Posterior vena cava (tissue), 2 donors: ENCODE measurements around the gene ABCC5. TPM values are rescaled to one million over a fixed set of nuclear protein-coding genes. Genes with fewer than 3 reads are reported as not detected.

Source experiments
- DNase-seq: peaks from one replicate; pipeline ENCODE4 v3.0.0-alpha.2; 2020; ENCODE audit warnings: low spot score
- intact Hi-C, 2 donors: fragments of 100-400 bp; cut with DNase I; formaldehyde crosslinking; loops; one replicate each; pipeline versions ENCODE4 v1.14.1 to v1.14.2; 2022 to 2023
- total RNA-seq, 2 donors: library from RNA; stranded (reverse); fragmentation: NEBNext Ultra II Directional; extraction: Animal tissue kit (Norgen Biotek cat#: 25700); gene quantifications; one replicate each; pipeline ENCODE4 v1.2.1, GENCODE V29; 2021
- donor health status: DM: yes; HTN: yes; CAD: no.
- donor health status: DM: yes; HTN: yes; CAD: no.

The ABCC5 gene
- total RNA-seq, 2 donors from 2014 or later, result 17.5 to 20.0 TPM

DNA sequence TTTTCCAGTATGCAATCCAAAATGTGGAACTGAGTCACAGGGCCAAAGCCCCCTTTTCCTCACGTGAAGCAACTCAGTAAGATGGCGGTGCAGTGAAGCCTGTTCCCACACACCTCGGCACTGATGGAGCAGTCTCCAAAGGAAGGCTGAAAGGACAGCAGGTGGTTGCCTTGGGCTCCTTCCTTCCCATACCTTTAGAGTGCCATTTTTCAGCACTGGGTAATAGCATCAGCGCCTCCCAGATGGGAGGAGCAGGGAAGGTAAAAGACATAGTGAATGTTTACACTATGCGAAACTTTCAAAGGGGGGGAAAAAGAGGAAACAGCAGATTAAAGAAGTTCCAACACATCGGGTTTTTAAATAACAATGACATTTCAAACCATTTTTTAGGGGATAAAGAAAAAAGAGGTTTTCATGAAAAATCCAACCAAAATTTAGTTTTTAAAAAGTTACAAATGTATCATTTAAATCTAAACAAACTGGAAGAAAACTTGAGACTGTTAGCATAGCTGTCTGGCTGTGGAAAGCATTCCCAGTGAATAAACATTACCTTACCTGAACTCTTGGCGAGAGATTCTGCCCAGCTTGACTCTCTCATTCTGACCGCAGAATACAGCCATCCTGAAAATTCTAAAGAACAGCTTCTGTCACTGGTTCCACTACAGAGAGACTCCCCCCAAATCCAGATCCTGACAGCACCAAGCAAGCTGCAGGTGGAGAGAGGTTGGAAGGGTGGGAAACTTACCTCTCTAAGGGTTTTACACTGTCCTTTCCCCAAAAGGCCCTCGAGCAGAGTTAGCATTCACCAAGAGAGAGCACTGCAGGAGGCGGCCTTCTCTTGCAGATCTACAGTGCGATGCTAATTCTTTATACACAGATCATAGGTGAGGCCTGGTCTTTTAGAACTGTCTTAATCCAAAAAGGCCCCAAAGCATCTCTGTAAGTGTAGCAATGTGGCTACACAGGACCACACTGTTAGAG lies 32.6 kb downstream of the ABCC5 start:
- DNase-seq, result no peak

DNA sequence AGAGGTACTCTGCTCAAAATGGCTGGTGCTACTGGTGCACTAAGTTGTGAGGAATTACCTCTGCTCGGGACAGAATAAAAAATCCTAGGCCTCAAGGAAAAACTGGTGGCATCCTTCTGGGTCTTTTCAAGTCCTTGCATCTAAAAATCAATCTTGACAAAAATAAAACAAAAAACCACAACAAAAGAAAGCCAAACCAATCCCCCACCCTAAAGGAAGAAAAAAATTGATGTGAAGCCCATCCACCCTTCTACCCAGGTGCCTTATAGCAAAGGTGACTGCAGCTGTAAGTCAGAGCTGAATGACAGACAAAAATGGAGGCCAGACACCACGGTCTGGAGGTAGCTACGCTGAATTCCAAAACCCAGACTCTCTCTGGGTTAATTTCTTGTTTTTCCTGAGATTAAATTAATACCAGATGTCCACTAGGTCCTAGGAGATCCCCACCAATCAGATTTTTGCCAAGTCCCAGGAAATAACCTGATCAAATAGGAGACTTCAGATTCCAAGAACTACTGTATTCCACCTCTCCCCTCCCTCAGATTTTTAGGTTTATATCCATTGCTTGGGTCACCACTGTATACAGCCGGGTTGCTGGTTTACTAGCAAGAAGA lies 33.5 kb downstream of the ABCC5 start:
- intact Hi-C loops, result no loop called here
- no peak for DNase-seq

More for the DNA sequence above, 32.6 kb downstream of the ABCC5 start:
- intact Hi-C loops, result no loop called here

DNA sequence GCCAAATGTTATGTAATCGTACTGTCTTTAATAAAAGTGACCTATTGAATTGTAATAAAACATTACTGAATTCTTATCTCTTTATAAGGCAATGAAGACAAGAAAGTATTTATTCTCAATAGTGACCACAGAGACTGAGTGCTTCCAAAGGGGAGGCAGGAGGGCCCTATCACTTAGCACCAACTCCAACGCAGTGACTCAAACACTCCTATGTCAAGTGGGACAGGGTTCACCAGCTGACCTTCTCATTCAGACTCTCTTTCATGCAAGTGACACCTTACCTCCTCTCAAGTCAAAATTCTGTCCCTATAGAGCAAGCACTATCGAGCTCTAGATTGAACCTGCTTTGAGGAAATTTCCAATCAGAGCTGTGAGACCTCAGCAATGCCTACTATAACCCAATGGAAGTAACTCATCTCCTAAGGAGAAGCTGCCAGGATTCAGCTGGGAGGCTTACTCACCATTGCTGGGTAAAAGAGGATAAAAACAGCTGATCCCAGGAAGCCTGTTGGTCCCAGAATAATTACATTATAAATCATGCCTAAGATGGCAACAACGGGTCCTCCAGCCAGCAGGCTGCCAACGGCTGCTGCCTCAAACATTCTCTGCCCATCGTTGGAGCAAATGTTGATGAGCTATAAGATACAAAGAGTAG lies 35.6 kb downstream of the ABCC5 start:
- DNase-seq, result no peak
- intact Hi-C loops, result no loop called here

DNA sequence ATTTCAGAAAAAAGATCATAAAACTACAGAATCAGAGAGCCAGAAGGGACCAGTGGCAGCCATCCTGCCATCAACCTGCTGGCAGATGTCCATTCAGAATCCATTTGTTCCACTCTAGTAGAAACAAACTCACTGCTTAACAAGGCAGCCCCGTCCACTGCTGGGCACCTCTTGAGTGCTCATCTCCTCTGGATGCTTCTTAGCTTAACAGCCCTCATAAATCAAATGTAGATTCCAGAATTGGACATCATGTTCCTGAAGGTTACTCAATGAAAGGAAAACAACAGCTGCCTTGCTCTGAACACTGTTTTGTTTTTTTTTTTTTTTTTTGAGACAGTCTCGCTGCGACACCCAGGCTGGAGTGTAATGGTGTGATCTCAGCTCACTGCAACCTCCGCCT lies 37.3 kb downstream of the ABCC5 start:
- no peak for DNase-seq
- intact Hi-C loops, result no loop called here

DNA sequence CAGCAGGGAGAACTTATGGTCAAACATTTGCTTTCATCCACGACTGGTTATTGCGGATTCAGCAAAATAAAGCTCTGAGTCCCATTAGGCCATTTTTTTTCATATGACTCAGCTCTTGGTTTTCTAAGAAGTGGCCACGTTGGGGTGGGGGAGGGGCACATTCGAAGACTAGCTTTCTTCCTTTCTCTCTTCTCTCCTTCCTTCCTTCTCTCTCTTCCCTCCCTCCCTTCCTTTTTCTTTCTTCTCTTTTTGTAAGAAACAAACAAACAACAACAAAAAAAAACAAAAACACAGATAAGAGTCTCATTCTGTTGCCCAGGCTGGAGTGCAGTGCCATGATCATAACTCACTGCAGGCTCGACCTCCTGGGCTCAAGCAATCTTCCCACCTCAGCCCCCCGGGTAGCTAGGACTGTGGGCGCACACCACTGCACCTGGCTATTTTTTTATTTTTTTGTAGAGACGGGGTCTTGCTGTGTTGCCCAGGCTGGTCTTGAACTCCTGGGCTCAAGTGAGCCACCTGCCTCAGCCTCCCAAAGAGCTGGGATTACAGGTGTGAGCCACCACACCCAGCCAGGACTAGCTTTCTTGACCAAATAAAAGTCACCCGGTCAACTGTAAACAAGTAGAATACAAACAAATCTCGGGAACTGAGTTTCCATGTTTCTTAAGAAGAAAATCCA lies 41.6 kb downstream of the ABCC5 start:
- intact Hi-C loops, result no loop called here
- DNase-seq, result no peak

DNA sequence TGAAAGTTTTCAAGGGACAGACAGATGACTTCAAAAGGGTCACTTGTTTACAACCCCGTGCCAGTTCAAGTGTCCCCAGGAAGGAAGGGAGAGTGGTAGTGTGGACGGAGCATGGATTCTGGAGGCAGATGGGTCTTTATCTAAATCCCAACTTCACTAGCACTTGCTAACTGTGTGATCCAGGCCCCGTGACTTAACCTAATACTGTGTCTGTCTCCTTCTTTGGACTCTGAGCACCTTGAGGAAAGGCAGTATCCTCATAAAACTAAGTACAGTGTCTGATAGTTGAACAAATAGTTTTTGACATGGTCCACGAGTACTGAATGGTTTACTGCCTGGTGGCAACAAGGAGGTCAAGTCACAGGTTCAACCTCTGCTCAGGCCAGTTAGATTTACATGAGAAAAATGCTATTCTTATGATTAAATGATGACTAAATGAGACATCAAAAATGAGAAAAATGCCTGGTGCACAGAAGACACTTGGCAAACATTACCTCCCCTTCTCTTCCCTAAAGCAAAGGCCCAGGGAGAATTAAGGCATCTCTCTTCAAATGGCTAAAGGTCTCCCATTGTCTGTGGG lies 48.9 kb downstream of the ABCC5 start:
- intact Hi-C loops, result no loop called here
- DNase-seq, result no peak

DNA sequence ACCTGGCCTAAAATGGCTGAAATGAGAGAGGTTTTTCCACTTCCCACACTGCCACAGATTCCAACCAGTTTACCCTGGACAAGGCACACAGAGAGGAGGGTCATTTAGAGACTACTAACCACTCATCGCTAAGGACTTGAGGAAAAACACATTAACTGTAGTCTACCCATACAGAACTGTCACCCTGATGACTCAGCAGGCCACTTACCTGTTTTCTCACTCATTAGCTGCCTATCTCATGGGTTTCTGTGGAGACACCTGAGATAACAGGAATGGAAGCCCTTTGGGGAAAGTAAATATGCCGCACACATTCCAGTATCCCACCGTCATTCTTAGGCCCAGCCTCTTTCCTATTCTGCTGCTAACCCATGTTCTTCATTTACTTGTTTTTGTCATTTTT lies 50.0 kb downstream of the ABCC5 start:
- intact Hi-C loops, result no loop called here

DNA sequence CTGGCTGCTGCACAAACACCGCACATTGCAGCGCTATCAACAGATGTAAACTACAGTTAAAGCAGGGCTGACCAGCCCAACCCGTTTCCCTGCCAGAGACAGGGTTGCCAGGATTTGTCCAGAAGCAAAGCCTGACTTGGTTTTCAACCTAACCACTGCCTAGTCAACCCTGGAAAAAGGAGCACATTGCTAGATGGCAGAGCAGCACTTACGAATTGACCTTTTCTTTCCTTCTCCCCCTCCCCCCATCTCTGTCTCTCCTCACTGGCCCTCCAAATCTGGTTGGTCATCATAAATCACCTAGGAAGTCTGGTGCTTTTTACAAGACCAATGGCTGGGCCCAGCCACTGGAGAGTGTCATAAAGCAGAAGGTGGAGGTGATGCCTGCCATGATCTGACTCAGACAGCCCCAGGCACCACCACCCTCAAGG lies 51.3 kb downstream of the ABCC5 start:
- intact Hi-C loops, result no loop called here
- DNase-seq, result no peak

More for the DNA sequence above, 50.0 kb downstream of the ABCC5 start:
- no peak for DNase-seq

DNA sequence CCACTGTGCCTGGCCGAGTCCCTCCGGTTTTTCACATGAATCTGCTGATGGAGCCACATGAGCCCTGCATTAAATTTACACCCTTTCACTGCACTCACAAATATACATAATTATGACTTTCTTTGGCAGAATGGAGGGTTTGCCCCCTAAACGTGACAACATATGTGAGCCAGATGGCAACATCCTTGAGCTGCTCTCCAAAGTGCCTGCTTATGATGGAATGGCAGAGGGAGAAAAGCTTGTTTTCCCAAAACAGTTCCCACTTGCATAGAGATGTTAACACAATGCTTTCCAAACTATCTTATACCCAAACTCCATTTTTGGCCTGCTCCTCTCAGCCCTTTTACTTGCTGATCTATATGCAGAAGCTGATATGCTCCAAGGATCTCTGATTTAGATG lies 54.9 kb downstream of the ABCC5 start:
- intact Hi-C loops, result no loop called here
- DNase-seq, result no peak

DNA sequence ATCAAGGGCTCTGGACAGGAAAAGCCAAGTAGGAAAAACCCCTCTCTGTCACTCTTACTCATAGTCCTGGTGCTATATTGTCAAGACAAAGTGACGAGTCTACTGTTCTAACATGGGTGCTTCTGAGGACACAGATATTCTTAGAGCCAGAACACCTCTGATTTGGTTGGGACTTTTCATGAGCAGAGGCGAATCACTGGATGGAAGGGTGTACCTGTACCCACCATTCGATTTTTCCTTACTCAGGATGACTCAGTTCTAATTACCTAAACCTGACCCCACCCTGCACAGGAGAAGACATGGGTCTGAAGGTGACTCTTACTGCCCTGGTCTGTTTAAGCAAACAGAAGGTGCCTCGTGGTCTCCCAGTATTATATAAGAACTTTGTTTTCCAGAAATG lies 58.5 kb downstream of the ABCC5 start:
- intact Hi-C loops, result no loop called here
- no peak for DNase-seq

DNA sequence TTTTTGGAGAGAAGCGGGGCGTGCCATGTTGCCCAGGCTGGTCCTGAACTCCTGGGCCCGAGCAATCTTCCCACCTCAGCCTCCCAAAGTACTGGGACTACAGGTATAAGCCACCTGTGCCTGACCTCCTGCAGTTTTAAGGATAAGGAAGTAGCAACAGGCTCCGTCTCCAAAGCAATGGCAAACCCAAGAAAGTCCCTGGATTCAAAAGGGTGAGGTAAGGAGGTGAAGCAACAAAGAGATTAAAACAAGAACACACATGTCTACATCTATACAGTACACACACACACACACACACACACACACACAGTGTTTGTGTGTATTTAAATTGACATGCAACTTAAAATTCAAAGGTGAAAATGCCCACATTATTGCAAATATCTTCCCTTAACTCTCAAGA lies 58.9 kb downstream of the ABCC5 start:
- no peak for DNase-seq
- intact Hi-C loops, result no loop called here

DNA sequence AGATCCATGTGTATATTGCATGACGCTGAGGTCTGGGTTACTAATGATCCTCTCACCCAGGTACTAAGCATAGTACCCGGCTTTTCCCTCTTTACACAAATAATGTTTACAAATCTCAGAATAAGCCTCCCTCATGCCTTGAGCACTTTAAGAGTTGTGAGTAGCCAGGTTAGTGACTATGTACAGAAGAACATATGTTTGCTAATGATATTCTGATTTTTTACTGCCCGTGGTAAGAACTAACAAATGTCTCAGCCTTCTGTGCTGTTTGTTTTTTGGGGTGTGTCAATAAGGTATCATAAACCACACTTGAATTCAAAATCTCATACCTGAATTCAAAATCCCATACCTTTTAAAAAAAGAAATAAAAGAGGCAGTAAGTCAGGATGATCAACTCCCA lies 59.5 kb downstream of the ABCC5 start:
- intact Hi-C loops, result no loop called here
- DNase-seq, result no peak

DNA sequence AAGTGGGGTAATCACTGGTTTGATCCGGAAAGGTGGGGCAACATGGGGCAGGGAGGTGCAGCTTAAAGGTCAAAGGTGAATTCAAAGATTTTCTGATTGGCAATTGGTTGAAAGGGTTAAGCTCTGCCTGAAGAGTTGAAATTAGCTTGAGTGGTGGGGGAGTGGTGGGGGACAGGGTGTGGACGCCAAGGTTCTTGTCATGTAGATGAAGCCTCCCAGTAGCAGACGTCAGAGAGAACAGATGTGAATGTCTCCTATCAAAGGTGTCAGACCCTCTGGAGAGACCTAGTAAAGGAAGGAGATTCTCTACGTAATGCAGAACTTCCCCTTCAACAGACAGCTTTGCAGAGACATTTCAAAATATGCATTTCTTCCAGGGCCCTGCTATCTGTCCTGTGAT lies 62.8 kb downstream of the ABCC5 start:
- DNase-seq, result no peak
- intact Hi-C loops, result no loop called here

DNA sequence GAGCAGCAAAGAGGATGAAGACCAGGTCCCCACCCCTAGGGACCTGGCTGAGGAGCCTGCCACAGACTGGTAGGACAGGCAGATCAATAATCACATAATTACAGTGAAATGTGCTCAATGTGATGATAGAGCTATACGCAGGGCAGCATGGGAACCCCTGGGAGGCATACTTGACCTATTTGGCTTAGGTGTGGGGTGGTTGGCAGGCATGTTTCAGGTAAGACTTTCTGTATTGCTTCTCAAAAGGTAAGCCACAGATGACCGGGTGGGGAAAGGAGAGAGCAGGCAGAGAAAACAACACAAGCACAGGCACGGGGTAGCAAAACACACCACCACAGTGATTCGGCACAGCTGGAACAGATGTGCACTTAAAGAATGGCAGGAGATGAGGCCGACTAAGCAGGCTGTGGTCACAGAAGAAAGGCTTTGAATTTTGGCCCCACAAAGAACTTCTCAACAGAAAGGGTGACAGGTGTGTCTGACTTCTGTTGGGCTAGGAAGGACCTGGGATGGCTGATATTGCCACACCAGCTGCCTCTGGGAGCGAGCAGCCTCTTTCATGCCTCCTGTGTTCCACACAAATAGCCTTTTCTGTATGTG lies 64.1 kb downstream of the ABCC5 start:
- intact Hi-C loops, result no loop called here
- no peak for DNase-seq

DNA sequence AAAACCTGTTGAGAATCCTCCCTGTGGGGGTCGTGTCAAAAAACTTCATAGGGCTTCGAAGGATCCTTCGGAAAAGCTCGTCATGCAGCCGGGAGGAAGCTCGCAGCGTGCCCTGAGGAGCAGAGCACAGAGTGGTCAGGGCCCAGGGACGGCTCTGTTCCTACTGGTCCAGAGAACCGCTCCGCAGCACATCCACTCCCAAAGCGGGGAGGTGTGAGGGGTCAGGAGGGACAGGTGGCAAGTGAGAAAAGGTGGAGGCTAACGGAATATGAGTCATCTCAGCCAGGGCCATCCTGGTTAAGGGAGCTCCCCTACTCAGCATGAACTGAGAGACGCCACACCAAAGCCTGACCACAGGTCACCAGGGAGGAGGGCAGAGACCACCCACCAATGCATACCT lies 66.2 kb downstream of the ABCC5 start:
- DNase-seq, result no peak
- intact Hi-C loops, result no loop called here

DNA sequence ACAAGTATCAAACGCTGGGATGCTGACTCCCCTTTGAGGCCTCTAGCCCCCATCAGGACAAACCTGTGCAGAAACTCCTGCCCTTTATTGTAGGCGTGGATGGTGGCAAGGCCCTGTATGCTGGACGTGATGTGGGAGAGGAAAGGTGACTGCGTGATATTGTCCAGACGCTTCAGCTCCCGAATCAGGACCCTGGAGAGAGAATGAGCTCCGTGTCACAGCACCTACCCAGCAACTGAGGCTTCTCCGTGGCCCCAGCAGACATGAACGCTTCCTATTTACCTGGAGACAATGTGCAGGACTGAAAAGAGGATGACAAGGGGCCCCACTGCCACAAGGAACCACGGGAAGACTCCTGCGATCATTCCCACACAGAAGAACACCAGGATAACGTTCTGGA lies 68.0 kb downstream of the ABCC5 start:
- intact Hi-C loops, result no loop called here
- no peak for DNase-seq

DNA sequence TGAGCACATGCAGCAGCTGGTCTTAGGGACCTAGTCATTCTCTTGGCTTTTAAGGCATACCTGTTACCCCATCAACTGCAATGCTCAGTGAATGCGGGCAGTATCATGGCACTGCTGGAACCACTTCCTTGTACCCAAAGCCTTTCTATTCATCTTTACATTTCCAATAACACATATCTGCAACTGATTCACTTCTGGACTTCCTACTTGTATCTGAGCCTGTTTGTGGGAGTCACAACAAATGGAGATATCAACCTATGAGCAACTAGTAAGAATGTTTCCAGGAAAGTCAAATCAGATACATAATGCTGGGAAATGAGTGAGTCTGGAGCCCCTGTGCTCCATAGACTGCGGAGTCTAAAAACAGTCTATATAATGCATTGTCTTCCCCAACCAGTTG lies 71.6 kb downstream of the ABCC5 start:
- no peak for DNase-seq
- intact Hi-C loops, result no loop called here

DNA sequence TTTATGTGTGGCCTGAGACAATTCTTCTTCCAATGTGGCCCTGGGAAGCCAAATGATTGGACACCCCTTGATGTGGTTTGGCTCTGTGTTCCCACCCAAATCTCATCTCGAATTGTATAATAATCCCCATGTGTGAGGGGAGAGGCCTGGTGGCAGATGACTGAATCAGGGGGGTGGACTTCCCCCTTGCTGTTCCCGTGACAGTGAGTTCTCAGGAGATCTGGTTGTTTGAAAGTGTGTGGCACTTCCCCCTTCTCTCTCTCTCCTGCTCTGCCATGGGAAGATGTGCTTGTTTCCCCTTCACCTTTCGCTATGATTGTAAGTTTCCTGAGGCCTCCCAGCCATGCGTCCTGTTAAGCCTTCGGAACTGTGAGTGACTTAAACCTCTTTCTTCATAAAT lies 72.9 kb downstream of the ABCC5 start:
- intact Hi-C loops, result no loop called here
- no peak for DNase-seq

DNA sequence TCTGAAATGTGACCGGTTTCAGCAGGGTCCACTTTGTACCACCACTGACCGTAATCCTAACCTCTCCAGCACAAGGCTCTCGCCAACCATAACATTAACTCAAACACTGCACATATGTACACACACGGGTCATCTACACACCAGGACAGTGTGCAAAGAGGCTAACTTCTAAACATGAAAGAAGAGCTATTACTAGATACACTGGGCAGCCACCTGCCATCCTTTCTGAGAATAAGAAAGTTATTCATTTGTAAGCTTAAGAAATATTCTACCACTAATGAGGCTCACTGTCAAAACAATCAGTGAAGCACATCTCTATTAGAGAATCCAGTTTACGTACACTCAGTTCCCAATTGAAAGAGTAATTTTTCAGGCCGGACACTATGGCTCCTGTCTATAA lies 73.9 kb downstream of the ABCC5 start:
- no peak for DNase-seq
- intact Hi-C loops, result no loop called here
